DLD1 (cell line): ENCODE data around the gene ZC2HC1C.

Experiments used
- in situ Hi-C: cut with HindIII; loops from 2 replicates; pipeline ENCODE4 v1.10.0; 2017; ENCODE audit warnings: low sequenced_read_pairs

ZC2HC1C gene

DNA sequence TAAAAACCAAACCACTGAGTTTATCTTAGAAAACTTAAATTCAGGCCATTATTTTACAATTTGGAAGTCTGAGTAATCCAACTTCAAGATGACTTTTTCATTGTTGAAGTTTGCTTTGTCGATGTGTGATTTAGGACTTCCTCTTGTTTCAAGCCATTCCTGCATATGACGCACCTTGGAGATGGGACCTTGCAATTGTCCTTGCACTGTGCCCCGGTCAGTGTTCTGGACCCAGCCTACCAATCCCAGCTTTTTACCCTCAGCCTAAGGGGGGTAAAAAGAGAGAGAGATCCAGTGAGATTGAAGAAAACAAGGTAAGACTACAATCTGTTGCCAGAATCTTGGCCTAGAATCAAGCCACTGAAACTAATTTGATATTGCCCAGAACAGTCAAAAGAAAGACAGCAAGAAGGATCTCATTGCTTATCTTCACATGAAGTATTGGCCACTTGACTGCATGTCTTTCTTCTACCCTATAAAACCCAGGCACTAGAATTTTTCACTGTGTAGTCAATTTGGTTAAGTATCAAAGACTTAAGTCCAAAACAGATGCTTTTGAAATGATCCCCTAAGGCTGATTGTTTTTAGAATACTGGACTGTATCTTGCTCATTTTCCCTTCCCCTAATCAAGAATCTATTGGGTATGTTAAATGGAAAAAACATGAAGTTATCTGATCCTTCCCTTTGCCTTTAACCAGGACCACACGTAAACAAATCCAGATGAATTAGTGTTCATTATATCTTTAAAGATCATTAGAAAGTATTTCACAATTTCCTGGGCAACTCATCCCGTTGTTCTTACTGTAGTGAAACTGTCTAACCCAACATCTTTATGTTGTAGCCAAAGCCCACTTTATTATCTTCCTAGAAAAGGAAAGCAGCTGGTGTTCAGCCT is 15.8 kb upstream of the ZC2HC1C start:
- in situ Hi-C loops, result no loop called here

DNA sequence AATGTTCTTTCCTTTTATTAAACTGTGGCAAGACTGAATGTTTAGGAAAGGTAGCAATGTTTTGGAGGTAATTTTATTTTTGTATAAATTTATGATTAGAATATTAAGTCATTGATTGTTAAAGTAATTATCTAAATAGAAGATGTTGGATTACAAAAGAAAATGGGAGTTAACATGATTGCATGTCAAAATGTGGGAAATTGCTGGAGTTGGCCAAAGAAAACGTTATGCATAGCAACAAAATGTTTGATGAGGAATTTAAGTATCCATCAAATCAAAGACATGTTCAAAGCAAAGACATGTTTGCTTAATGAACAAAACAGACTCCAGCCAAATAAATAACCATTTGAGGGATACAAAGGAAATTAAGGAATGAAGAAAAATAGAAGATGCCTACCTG is 15.0 kb upstream of the ZC2HC1C start:
- in situ Hi-C loops, result no loop called here

DNA sequence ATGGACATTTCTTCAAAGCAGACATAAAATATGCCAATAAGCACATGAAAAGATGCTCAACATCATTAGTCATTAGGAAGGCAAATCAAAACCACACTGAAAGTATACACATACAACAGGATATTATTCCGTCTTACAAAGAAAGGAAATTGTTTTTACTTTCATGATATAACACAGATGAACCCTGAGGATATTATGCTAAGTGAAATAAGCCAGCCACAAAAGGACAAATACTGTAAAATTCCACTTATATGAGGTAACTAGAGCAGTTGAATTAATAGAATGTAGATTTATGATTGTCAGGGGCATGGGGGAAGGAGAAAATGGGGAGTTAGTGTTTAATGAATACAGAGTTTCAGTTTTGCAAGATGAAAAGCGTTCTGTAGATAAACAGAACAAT is 9.8 kb upstream of the ZC2HC1C start:
- in situ Hi-C loops, result loop anchor here (10.0 kb wide), 1 partner anchor 215 kb away; no protein-coding TSS in a partner anchor

DNA sequence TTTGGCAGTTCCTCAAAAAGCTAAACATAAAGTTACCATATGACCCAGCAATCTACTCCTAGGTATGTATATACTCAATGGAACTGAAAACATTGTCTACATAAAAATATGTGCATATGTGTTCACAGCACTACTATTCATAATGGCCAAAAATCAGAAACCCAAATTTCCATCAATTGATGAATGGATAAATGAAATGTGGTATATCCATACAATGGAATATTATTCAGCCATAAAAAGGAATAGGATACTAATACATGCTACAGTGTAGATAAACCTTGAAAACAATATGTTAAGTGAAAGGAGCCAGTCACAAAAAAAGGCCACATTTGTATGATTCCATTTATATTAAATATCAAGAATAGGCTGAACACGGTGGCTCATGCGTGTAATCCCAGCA is 9.0 kb upstream of the ZC2HC1C start:
- in situ Hi-C loops, result loop anchor here (10.0 kb wide), 1 partner anchor 216 kb away; no protein-coding TSS in a partner anchor

DNA sequence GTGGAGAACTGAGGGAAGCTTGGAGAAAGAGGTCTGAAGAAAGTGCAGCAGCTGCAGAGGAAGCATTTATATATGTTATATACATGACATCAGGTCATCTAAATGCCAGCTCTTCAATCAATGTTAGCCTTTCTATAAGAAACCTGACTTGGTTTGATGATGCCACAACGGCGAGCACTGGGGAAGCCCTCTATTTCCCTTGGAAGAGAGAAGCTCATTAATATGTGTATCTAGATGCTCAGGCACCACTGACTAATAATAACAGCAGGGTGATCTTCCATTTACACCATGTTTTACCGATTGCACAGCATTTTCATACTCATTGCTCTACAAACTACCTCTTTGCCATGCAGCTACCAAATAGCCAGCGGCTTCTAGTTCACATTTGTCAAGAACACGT is 6.4 kb upstream of the ZC2HC1C start:
- in situ Hi-C loops, result loop anchor here (10.0 kb wide), 1 partner anchor 218 kb away; no protein-coding TSS in a partner anchor

DNA sequence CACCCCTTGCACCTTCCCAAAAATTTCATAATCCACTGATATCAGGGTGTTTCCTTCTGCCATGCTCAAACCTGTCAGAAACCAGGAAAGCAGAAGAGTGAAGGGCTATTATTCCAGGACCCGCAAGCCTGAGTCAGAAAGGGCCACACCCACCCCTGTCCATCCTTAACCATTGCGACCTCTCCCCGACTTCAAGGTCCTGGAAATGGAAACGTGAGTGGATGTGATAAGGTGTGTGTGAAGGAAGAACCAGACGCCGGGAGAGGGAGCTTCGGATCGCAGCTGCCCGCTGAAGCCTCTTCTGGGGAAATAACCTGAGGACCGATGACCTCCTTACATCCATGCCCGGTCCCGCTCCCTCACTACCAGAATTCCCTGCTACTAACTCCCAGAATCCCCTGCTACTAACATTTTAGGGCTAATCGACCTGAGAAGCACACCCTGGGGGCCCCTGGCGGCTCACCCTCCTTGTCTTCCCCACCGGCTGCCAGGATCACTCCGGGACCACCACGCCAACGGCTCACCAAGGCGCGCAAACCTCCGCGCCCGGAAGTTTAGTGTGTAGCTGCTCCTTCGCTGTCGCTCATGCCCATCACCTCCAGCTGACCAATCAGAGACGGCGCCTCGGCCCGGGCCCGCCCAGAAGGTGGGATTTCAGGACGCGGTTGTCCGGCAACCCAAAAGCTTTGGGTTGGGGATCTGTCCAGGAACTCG is 5.8 kb upstream of the ZC2HC1C start, which contains the start of gene ACYP1:
Gene ACYP1 (minus strand): TSS at position 534 of the 714 bp plus-strand sequence. CDS start 471 bp downstream, at position 63.
- in situ Hi-C loops, result loop anchor here (10.0 kb wide), 1 partner anchor 219 kb away; no protein-coding TSS in a partner anchor

DNA sequence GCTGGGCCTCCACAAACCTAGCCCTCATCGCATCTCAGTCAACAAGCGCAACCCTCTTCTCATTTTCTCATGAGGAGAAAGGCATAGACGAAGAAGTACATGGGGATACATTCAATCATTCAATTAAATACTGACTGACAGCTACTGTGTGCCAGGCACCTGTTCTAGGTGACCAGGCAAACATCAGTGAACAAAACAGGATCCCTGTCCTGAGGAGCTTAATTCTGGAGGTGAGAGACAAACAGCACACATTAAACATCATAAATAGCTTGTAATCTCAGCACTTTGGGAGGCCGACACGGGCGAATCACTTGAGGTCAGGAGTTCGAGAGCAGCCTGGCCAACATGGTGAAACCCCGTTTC is 5.3 kb upstream of the ZC2HC1C start:
- in situ Hi-C loops, result loop anchor here (10.0 kb wide), 1 partner anchor 219 kb away; no protein-coding TSS in a partner anchor

DNA sequence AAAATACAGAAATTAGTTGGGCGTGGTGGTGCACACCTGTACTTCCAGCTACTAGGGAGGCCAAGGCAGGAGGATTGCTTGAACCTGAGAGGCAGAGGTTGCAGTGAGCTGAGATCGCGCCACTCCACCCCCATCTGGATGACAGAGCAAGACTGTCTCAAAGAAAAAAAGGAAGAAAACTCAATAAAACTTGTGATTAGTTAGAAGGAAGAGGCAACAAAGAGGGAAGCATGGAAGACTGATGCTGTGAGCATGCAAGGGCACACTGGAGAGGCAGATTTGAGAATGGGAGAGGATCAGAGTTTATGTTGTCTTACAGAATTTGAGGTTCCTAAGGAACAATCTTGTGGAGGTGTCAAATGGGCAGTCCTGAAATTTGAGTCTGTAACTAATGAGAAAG is 2.8 kb upstream of the ZC2HC1C start:
- in situ Hi-C loops, result loop anchor here (10.0 kb wide), 1 partner anchor 222 kb away; no protein-coding TSS in a partner anchor

DNA sequence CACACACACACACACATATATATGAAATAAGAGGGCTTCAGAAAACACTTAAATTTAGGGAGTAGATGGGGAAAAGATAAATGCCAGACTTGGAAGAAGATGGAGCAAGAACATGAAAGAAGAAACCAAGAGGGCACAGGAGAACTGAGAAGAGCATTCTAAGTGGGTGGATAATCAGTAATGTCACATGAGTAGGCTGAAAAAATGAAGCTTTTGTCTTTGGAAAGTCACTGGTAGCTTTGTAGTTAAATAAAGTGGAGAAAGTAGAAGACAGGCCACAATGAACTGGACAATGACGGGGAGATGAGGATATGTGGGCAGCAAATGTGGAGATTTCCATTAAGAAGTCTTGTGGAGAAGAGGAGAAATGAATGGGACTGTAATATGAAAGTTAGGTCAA is 2.2 kb upstream of the ZC2HC1C start:
- in situ Hi-C loops, result loop anchor here (10.0 kb wide), 1 partner anchor 222 kb away; no protein-coding TSS in a partner anchor

DNA sequence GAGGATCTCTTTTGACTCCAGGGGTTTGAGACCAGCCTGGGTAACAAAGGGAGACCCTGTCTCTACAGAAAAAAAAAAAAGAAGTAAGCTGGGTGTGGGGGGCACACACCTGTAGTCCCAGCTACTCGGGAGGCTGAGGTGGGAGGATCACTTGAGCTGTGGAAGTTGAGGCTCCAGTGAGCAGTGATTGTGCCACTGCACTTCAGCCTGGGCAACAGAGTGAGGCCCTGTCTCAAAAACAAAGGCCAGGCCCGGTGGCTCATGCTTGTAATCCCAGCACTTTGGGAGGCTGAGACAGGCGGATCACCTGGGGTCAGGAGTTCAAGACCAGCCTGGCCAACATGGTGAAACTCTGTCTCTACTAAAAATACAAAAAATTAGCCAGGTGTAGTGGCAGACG is 1.7 kb upstream of the ZC2HC1C start:
- in situ Hi-C loops, result loop anchor here (10.0 kb wide), 1 partner anchor 223 kb away; no protein-coding TSS in a partner anchor

DNA sequence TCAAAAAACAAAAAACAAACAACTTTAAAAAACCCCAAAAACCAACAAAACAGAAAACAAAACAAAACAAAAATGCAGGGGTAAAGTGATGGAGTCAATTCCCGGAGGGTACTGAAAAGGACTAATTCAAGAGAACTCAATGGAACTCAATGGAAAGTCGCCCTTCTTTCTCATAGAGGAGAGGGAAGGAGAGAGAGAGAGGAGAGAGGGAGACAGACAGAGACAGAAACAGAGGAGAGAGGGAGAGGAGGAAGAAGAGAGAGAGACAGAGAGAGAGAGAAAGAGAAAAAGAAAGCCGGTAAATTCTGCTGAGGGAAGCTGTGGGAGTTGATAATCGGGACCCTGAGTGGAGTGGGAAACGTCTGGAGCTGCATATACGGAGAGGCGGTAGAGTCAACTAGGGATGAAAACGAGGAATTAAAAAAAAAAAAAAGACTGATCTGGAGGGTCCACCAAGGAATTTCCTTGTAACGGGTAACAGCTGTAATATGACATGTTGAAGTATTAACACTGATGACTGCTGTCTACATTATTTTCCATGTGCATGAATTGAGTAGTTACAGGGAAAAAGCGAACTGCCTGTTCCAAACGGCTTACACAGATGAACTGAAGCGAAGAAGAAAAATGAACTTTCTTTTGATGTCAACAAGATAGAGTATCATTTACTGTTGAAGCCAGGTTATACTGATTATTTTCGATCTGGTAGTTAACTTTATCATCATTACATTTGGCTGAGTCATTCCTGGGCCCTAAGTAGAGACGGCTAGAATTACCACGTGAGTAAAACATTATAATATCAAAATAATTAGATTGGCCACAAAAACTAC is 934 bp upstream of the ZC2HC1C start:
- in situ Hi-C loops, result loop anchor here (10.0 kb wide), 1 partner anchor 224 kb away; no protein-coding TSS in a partner anchor

DNA sequence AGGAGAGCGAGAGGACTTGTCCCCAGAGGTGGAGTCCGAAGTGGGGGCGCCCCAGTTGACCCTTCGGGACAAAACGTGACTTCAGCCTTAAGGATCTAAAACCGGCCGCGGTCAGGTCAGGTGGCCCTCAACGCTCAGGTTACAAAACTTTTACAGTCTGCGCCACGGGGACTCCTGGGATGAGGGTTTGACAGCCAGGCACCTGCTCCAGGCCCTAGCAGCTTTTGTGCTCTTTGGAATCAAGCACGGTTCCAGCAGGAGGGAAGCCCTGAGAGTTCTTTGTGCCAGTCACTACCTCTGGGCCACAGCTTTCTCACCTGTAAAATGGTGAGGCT is 337 bp downstream of the ZC2HC1C start:
- in situ Hi-C loops, result loop anchor here (10.0 kb wide), 1 partner anchor 225 kb away; no protein-coding TSS in a partner anchor

DNA sequence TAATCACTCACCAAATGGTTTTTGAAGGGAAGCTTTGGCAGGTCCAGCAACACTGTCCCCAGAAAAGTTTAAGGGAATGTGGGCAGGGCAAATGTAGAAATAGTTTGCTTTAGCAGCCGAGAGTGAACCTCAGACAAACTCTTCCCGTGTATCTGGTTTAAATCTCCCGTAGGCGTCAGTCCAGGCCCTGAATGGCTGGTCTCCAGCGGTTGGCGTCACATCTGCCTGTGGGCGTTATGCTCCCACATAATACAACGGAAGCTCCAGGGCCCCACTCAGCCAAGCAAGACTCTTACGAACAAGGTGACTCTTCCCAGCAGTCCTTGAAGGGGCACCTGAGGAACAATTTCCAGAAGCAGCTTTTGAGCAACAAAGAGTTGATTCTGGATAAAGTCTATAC is 942 bp downstream of the ZC2HC1C start:
- in situ Hi-C loops, result no loop called here

DNA sequence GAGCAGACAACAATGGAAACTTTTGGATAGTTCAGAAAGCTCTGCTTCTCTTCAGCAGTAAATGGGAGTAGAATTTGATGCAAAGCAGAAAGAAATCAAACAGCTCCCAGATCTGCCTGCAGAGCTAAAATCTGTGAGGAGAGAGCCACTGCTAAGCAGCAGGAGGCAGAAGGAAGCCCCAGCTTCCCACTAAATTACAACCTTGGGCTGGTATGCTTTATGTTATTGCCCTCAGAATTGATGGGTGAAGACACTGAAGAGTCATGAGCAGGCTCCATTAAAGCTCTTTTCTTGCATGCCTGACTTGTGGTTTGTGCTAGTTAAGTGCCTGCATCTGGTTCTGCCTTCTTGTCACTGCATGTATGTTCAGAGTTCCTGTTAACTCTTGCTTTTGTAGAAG is 8.4 kb downstream of the ZC2HC1C start:
- in situ Hi-C loops, result no loop called here

DNA sequence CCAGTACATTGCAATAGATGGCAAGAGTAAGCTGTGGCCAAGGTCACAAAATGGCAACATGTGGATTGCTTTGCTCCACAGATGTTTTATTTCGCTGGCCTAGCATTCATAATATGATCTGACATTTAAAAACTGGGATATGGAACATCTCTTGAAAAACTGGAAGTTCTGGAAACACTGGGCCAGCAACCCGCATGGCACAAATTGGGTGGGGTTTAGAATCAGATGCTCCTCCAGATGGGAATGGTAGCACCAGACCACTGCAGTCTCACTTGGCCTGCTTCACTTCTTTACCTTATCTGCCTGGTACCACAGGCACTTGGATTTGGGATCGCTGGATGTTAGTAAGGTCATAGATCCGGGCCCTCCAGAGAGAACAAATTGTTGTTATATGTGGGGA is 10.1 kb downstream of the ZC2HC1C start:
- in situ Hi-C loops, result no loop called here

DNA sequence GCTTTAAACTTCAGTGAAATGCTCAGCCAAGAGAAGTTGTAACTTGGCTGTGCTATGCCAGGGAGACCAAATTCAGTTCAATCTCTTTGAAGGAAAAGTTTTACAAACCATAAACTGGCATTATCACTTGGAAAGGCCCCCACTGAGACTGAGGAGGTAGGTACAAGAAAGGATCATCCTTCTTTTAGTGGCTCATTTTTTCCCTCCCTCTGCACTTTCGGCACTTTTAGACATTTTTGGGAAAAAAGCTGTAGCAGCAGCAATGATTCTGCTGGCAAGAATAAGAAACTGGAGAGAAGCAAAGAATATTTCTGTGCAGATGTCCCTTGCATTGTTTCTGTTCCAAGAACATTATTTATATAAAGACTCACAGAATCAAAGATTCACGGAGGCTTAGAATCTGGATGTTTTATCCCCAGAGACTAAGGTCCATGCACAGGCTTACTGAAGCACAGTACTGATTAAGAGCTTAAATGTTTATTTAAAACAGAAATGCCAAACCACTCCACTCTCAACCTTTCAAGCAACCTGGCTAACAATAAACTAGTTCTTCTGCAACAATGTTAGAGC is 12.3 kb downstream of the ZC2HC1C start:
- in situ Hi-C loops, result no loop called here

DNA sequence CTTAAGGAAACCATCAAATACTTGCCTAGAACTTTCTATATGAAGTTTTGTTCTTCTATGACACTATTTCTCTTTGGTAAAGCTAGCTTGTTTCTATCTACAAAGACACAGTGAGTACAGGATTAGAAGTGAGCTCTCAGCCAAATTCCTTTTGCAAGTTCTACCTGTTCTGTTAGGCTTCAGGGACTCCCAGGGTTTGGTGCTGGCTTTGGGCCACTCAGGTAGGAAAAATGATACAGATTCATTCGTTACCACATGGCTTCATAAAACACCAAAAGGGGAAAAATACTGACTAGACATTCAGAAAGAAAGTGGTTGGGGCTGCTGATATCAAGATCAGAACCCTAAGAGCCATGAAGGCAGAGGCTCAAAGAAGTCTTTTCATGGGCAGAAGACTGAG is 13.8 kb downstream of the ZC2HC1C start:
- in situ Hi-C loops, result no loop called here

DNA sequence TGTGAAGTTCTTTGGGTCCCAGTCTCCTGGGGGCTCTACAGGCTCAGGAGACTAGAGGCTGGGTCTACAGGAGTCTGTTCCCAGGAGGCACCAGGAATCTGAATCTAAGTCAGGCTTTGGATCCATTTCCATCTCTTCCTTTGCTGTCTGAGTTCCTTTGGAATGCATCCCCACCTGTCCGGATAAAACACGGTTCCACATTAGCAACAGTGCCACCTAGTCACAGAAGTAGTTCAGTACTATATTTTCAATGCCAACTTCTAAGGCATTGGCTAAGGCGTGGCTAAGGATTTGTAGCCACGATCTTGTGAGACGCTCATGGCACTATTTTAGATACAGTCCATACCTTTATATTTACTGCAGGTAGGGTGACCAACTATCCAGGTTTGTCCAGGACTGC is 15.1 kb downstream of the ZC2HC1C start:
- in situ Hi-C loops, result no loop called here

DNA sequence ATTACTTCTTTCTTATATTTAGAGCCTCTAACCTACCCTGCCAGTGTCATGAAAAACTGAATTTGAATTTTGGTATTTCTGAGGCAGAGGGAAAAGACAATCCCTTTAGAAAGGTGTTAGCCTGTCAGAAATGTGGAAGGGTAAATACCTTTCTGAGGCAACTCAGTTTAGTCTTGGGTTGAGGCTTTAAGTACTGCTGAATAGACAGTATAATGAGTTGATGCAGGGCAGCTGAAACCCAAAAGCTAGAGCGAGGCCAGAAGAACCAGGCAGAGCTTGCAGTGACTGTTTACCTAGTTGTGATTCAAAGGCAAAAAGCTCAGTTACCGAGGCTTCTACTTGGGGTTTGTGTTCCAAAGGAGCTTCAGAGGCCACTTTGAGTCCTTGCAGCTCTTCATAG is 18.7 kb downstream of the ZC2HC1C start:
- in situ Hi-C loops, result no loop called here
